HUES6 (cell line): ENCODE measurements around the gene PTPA.
"Not testable (repeated sequence)": the region's sequence is repeated elsewhere in the genome, so short reads cannot be mapped to it uniquely, and the experiment has no call there.

Experiments used
- H3K27ac ChIP-seq: 2 replicates; pipeline ENCODE4 v1.7.0; 2013; ENCODE audit warnings: low read depth, mild to moderate bottlenecking, low read length, inconsistent platforms
- H3K27me3 ChIP-seq: 2 replicates; pipeline ENCODE4 v1.6.1; 2013; ENCODE audit warnings: low read length; ENCODE audit not compliant: control insufficient read depth, insufficient read depth
- H3K36me3 ChIP-seq: 2 replicates; pipeline ENCODE4 v1.6.1; 2013; ENCODE audit warnings: low read length; ENCODE audit not compliant: control insufficient read depth, insufficient read depth
- H3K4me1 ChIP-seq: 2 replicates; pipeline ENCODE4 v1.6.1; 2013; ENCODE audit warnings: low read length; ENCODE audit not compliant: control insufficient read depth, insufficient read depth
- H3K4me3 ChIP-seq: 2 replicates; pipeline ENCODE4 v1.5.1; 2013; ENCODE audit warnings: low read depth, low read length
- H3K9ac ChIP-seq: one replicate; pipeline ENCODE4 v1.6.1; 2013; ENCODE audit warnings: mild to moderate bottlenecking, low read length
- H3K9me3 ChIP-seq: 2 replicates; pipeline ENCODE4 v1.6.1; 2013; ENCODE audit warnings: low read depth, low read length; ENCODE audit not compliant: control insufficient read depth, insufficient read depth

PTPA gene

GRCh38 chr9:129195606-129196005 is 84.4 kb downstream of the PTPA start:
- no peak overlapping the region for H3K9ac ChIP-seq

GRCh38 chr9:129197045-129197444 is 85.8 kb downstream of the PTPA start:
- H3K27ac ChIP-seq, H3K36me3 ChIP-seq, H3K9me3 ChIP-seq, H3K4me3 ChIP-seq, H3K9ac ChIP-seq, H3K4me1 ChIP-seq: not testable (repeated sequence)
- H3K27me3 ChIP-seq, result peaks cover 44% of the 10 kb centered on the region

More at GRCh38 chr9:129195606-129196005, 84.4 kb downstream of the PTPA start:
- Histone ChIP-seq H3K4me3 (no peak overlapping the region), H3K27me3 (peaks cover 48% of the 10 kb centered on the region), H3K4me1 (peaks cover 7% of the 10 kb centered on the region; the same call in 1 of the 2 replicates), H3K9me3 (no peaks in the 10 kb centered on the region), H3K36me3 (no peaks in the 10 kb centered on the region), H3K27ac (no peak overlapping the region)

- Histone ChIP-seq H3K9me3 (no peaks in the 10 kb centered on the region), H3K27me3 (peaks cover 43% of the 10 kb centered on the region), H3K4me1 (peaks cover 7% of the 10 kb centered on the region; the same call in 1 of the 2 replicates), H3K36me3 (no peaks in the 10 kb centered on the region), H3K27ac (no peak overlapping the region), H3K4me3 (no peak overlapping the region), H3K9ac (no peak overlapping the region)
Observed at GRCh38 chr9:129197978-129198318, 86.7 kb downstream of the PTPA start.
